Liver (tissue), 9 donors: Measurements from ENCODE around the gene WFDC6. TPM values are rescaled to one million over a fixed set of nuclear protein-coding genes. Genes with fewer than 3 reads are reported as not detected.

Experiments
- DNase-seq: peaks from one replicate; pipeline ENCODE4 v3.0.0-alpha.2; 2017; ENCODE audit warnings: low spot score
- H3K27ac ChIP-seq, 2 donors: one replicate each; pipeline ENCODE4 v1.7.0; 2013; ENCODE audit warnings: inconsistent platforms in 2 of 2, low read length in 2 of 2, control low read depth in 1 of 2, low read depth in 1 of 2, mild to moderate bottlenecking in 1 of 2
- H3K27me3 ChIP-seq, 4 donors: one replicate each; pipeline versions ENCODE4 v1.6.1 to v1.7.0; 2013; ENCODE audit warnings: low read length in 3 of 4, inconsistent platforms in 1 of 4, mild to moderate bottlenecking in 1 of 4, moderate library complexity in 1 of 4; ENCODE audit not compliant: control insufficient read depth in 4 of 4, insufficient read depth in 4 of 4
- H3K36me3 ChIP-seq, 4 donors: one replicate each; pipeline versions ENCODE4 v1.6.1 to v1.7.0; 2013; ENCODE audit warnings: low read length in 3 of 4, mild to moderate bottlenecking in 3 of 4, low read depth in 1 of 4, moderate library complexity in 1 of 4; ENCODE audit not compliant: control insufficient read depth in 4 of 4, insufficient read depth in 3 of 4
- H3K4me1 ChIP-seq, 4 donors: one replicate each; pipeline versions ENCODE4 v1.6.1 to v1.7.0; 2013; ENCODE audit warnings: low read length in 3 of 4, mild to moderate bottlenecking in 3 of 4, moderate library complexity in 1 of 4; ENCODE audit not compliant: control insufficient read depth in 4 of 4, insufficient read depth in 4 of 4
- H3K4me3 ChIP-seq, 3 donors: one replicate each; pipeline versions ENCODE4 v1.6.1 to v1.7.0; 2013; ENCODE audit warnings: low read length in 3 of 3, control low read depth in 1 of 3, low read depth in 1 of 3, mild to moderate bottlenecking in 1 of 3
- H3K9ac ChIP-seq, 2 donors: one replicate each; pipeline ENCODE4 v1.7.0; 2013; ENCODE audit warnings: low read length in 2 of 2, mild to moderate bottlenecking in 2 of 2, moderate library complexity in 2 of 2, control low read depth in 1 of 2, low read depth in 1 of 2
- H3K9me3 ChIP-seq, 4 donors: one replicate each; pipeline versions ENCODE4 v1.6.1 to v1.7.0; 2013; ENCODE audit warnings: low read length in 3 of 4; ENCODE audit not compliant: control insufficient read depth in 4 of 4
- ATF3 ChIP-seq: IDR thresholded peaks from 2 replicates; pipeline ENCODE4 v1.6.1; 2016; ENCODE audit warnings: antibody characterized with exemption
- CTCF ChIP-seq: fragments of 150-350 bp; IDR thresholded peaks from 2 replicates; pipeline ENCODE4 v1.5.1; 2017; ENCODE audit warnings: improper control_type of control experiment, low read depth, low read length; ENCODE audit not compliant: missing input control
- EGR1 ChIP-seq, 2 donors: IDR thresholded peaks; 2 replicates each; pipeline ENCODE4 v1.6.1; 2016 to 2018; ENCODE audit warnings: antibody characterized with exemption in 2 of 2, low read depth in 2 of 2
- FOXA1 ChIP-seq: IDR thresholded peaks from 2 replicates; pipeline ENCODE4 v1.6.1; 2016; ENCODE audit warnings: antibody characterized with exemption
- FOXA2 ChIP-seq: IDR thresholded peaks from 2 replicates; pipeline ENCODE4 v1.6.1; 2016; ENCODE audit warnings: antibody characterized with exemption
- GABPA ChIP-seq, 2 donors: IDR thresholded peaks in 1 of 2; conservative IDR thresholded peaks in 1 of 2; 2 replicates each; pipeline ENCODE4 v1.6.1; 2016; ENCODE audit warnings: antibody characterized with exemption in 2 of 2, mild to moderate bottlenecking in 1 of 2, moderate library complexity in 1 of 2
- JUND ChIP-seq, 2 donors: IDR thresholded peaks; 2 replicates each; pipeline ENCODE4 v1.6.1; 2016; ENCODE audit warnings: antibody characterized with exemption in 2 of 2
- MAX ChIP-seq: IDR thresholded peaks from 2 replicates; pipeline ENCODE4 v1.6.1; 2016; ENCODE audit warnings: antibody characterized with exemption
- NR2F2 ChIP-seq: IDR thresholded peaks from 2 replicates; pipeline ENCODE4 v1.6.1; 2016; ENCODE audit warnings: antibody characterized with exemption
- RAD21 ChIP-seq, 2 donors: IDR thresholded peaks; 2 replicates each; pipeline ENCODE4 v1.6.1; 2016; ENCODE audit warnings: antibody characterized with exemption in 2 of 2, mild to moderate bottlenecking in 2 of 2
- REST ChIP-seq: IDR thresholded peaks from 2 replicates; pipeline ENCODE4 v1.6.1; 2016; ENCODE audit warnings: antibody characterized with exemption, mild to moderate bottlenecking
- RXRA ChIP-seq, 2 donors: IDR thresholded peaks; 2 replicates each; pipeline ENCODE4 v1.6.1; 2017 to 2018; ENCODE audit warnings: antibody characterized with exemption in 2 of 2, mild to moderate bottlenecking in 1 of 2
- TAF1 ChIP-seq: conservative IDR thresholded peaks from 2 replicates; pipeline ENCODE4 v1.6.1; 2016; ENCODE audit warnings: antibody characterized with exemption, mild to moderate bottlenecking
- YY1 ChIP-seq: IDR thresholded peaks from 2 replicates; pipeline ENCODE4 v1.6.1; 2016; ENCODE audit warnings: antibody characterized with exemption, mild to moderate bottlenecking
- WGBS: extraction: QIAGEN DNeasy Blood & Tissue Kit; methylation state at CpG from one replicate; pipeline ENCODE4 v1.1.7; 2013; 5-methylcytosine and 5-hydroxymethylcytosine counted together
- polyA plus RNA-seq, 2 donors: library from polyadenylated mRNA; stranded (reverse) in 1 of 2; unstranded in 1 of 2; fragments of 200-250 nt in 1 of 2; fragments of >200 nt in 1 of 2; fragmentation: Nextera tagmentation in 1 of 2; extraction: Ambion mirVana in 1 of 2; gene quantifications; one replicate each; pipeline versions ENCODE4 v1.2.1 to v1.2.3, GENCODE V29; 2013 to 2015
- total RNA-seq, 2 donors: library from RNA; depleted of rRNA; stranded (reverse); fragments of >200 nt; gene quantifications; one replicate each; pipeline ENCODE4 v1.2.3, GENCODE V29; 2014
- donor health status: healthy.
- donor health status: healthy.
- donor health status: healthy.
- donor health status: healthy.
- donor health status: healthy.

Gene WFDC6
- total and polyA plus RNA-seq, 4 donors, result not detected

GRCh38 chr20:45564760-45565276 lies 25.5 kb upstream of the WFDC6 start:
- Histone ChIP-seq H3K4me3 (no peak overlapping the region), H3K27me3 (peaks cover 0 to 6% (median 0%) of the 10 kb centered on the region in 4 donors), H3K36me3 (no peaks in the 10 kb centered on the region), H3K27ac (no peak overlapping the region), H3K9me3 (no peaks in the 10 kb centered on the region), H3K9ac (no peak overlapping the region), H3K4me1 (no peaks in the 10 kb centered on the region)
- TF ChIP-seq NR2F2 (no peak), RXRA (IDR thresholded peaks at IDR 0.05) (no peak), FOXA2 (no peak), RAD21 (IDR thresholded peaks at IDR 0.05) (no peak), FOXA1 (no peak), EGR1 (IDR thresholded peaks at IDR 0.05; ENCODE audit: low read depth in 2 of 2) (no peak), REST (no peak), ATF3 (no peak), YY1 (no peak), CTCF (no peak), TAF1 (no peak)
- 71% methylated on average over 2 of the region's 2 CpGs for WGBS
- DNase-seq, result no peak

GRCh38 chr20:45555198-45555597 lies 15.9 kb upstream of the WFDC6 start:
- Histone ChIP-seq H3K9ac (no peak overlapping the region), H3K36me3 (no peaks in the 10 kb centered on the region), H3K4me1 (no peaks in the 10 kb centered on the region), H3K4me3 (no peak overlapping the region), H3K27me3 (peaks cover 0 to 4% (median 0%) of the 10 kb centered on the region in 4 donors), H3K9me3 (no peaks in the 10 kb centered on the region), H3K27ac (no peak overlapping the region)
- no peak for TF ChIP-seq ATF3
- no peak for TF ChIP-seq YY1
- no peak for TF ChIP-seq CTCF
- no peak for TF ChIP-seq NR2F2
- no peak for TF ChIP-seq RXRA (IDR thresholded peaks at IDR 0.05)
- TF ChIP-seq JUND (IDR thresholded peaks at IDR 0.05), result no peak
- TF ChIP-seq EGR1 (IDR thresholded peaks at IDR 0.05; ENCODE audit: low read depth in 2 of 2), result no peak
- TF ChIP-seq RAD21 (IDR thresholded peaks at IDR 0.05), result no peak
- TF ChIP-seq TAF1, result no peak
- no peak for TF ChIP-seq MAX
- TF ChIP-seq FOXA2, result no peak
- no peak for TF ChIP-seq GABPA (IDR thresholded peaks at IDR 0.05 in 1 of 2, conservative IDR thresholded peaks at IDR 0.05 in 1 of 2)
- TF ChIP-seq REST, result no peak
- whole genome bisulfite sequencing, result 61% methylated on average over 1 of the region's 1 CpG
- no peak for DNase-seq
